ENCODE data around the gene NCAPD3.

- TF ChIP-seq SP1 (IDR thresholded peaks at IDR 0.05) (no peak), TARDBP (IDR thresholded peaks at IDR 0.05) (no peak), CTBP1 (IDR thresholded peaks at IDR 0.05; ENCODE audit: borderline replicate concordance) (no peak), PKNOX1 (IDR thresholded peaks at IDR 0.05) (no peak), FOXK2 (IDR thresholded peaks at IDR 0.05) (no peak)
These were observed 7.0 kb downstream of the NCAPD3 start for GRCh38 chr11:134216816-134217215.

All from HEK293T (cell line).